Esophagus muscularis mucosa (tissue), 4 donors: ENCODE results near the gene FKBP10.

ENCODE experiments used
- CTCF ChIP-seq, 3 experiments: fragments of 200-600 bp in 2 of 3; fragments of 450-650 bp in 1 of 3; sonication (generic) in 2 of 3; IDR thresholded peaks; one replicate each; pipeline ENCODE4 v1.5.1; 2017 to 2019; ENCODE audit warnings: antibody characterized with exemption in 3 of 3, mild to moderate bottlenecking in 2 of 3, moderate library complexity in 1 of 3
- EP300 ChIP-seq: sonication (generic); formaldehyde crosslinking; IDR thresholded peaks from one replicate; pipeline ENCODE4 v1.6.1; 2017; ENCODE audit warnings: antibody characterized with exemption
- POLR2A ChIP-seq: fragments of 450-650 bp; IDR thresholded peaks from one replicate; pipeline ENCODE4 v1.6.1; 2017; ENCODE audit warnings: antibody characterized with exemption, moderate library complexity, mild to moderate bottlenecking, low read depth

- TF ChIP-seq POLR2A (no peak), CTCF (IDR thresholded peaks at IDR 0.05) (no peak), EP300 (no peak)
These were observed 10.8 kb downstream of the FKBP10 start for GRCh38 chr17:41823580-41823979.
